ENCODE measurements around the gene DGKH.
A peak's percentile ranks its signal among the peaks of the same experiment; 100 is the strongest.

The DGKH gene

DNA sequence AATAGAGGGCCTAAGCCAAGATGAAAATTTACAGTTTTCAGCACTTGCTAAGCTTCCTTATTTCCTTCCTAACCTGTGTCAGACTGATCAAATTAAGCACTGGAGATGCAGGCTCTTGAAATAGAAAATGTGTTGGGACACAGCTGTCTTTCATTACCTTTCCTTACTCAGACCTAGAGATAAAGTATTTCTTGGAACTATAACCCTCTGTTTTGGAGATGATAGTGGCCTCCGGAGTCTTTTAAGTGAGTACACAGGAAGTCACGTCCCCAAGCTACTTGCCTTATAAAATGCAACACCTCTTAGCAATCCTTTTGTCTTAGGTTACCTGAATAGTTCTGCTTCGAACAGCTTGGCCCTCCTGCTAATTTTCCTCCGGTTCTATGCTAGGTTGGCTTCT, 211.1 kb downstream of the DGKH start:
- H3K27me3 ChIP-seq (ENCODE audit: control insufficient read depth, insufficient read depth, low read length), result no peaks in the 10 kb centered on the region
- H3K79me2 ChIP-seq, result no peaks in the 10 kb centered on the region
- no peaks in the 10 kb centered on the region for H3K36me3 ChIP-seq (ENCODE audit: control insufficient read depth, insufficient read depth, low read length)
- no peak overlapping the region for H3K4me2 ChIP-seq (ENCODE audit: low read length)
- TF ChIP-seq, protein P1, sequence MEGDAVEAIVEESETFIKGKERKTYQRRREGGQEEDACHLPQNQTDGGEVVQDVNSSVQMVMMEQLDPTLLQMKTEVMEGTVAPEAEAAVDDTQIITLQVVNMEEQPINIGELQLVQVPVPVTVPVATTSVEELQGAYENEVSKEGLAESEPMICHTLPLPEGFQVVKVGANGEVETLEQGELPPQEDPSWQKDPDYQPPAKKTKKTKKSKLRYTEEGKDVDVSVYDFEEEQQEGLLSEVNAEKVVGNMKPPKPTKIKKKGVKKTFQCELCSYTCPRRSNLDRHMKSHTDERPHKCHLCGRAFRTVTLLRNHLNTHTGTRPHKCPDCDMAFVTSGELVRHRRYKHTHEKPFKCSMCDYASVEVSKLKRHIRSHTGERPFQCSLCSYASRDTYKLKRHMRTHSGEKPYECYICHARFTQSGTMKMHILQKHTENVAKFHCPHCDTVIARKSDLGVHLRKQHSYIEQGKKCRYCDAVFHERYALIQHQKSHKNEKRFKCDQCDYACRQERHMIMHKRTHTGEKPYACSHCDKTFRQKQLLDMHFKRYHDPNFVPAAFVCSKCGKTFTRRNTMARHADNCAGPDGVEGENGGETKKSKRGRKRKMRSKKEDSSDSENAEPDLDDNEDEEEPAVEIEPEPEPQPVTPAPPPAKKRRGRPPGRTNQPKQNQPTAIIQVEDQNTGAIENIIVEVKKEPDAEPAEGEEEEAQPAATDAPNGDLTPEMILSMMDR (IDR thresholded peaks at IDR 0.05), result no peak
- H3K27ac ChIP-seq, result no peak overlapping the region
- no peak overlapping the region for H3K4me3 ChIP-seq (ENCODE audit: low read depth, low read length)
- no peak overlapping the region for H2AFZ ChIP-seq
- H3K4me1 ChIP-seq, result no peaks in the 10 kb centered on the region
- H3K9me3 ChIP-seq (ENCODE audit: control insufficient read depth, low read length), result no peaks in the 10 kb centered on the region
- H3K9ac ChIP-seq, result no peak overlapping the region

DNA sequence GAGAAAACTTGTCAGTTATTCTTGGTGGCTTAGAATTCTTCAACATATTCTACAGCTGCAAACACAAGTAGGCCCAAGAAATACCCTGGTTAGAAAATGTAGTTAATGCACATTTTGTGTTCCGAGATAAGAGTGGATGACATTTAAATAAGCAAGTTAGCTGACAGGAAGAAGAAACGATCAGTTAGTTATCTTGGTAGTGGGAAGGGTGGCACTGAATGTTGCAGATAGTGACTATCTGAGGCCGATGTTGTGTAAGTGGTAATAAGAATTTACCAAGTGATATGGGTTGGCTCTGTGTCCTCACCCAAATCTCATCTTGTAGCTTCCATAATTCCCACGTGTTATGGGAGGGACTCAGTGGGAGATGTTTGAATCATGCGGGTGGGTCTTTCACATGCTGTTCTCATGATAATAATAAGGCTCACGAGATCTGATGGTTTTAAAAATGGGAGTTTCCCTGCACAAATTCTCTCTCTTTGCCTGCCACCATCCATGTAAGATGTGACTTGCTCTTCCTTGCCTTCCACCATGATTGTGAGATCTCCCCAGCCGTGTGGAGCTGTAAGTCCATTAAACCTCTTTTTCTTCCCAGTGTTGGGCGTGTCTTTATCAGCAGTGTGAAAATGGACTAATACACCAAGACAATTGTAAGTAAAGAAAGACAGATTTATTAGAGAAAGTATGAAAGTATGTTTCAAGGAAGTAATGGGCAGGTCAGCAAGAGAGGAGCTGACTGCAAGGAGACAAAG, 212.6 kb downstream of the DGKH start:
- Histone ChIP-seq H2AFZ (no peak overlapping the region), H3K9me3 (ENCODE audit: control insufficient read depth, low read length) (no peaks in the 10 kb centered on the region), H3K4me1 (no peaks in the 10 kb centered on the region), H3K27me3 (ENCODE audit: control insufficient read depth, insufficient read depth, low read length) (no peaks in the 10 kb centered on the region), H3K36me3 (ENCODE audit: control insufficient read depth, insufficient read depth, low read length) (no peaks in the 10 kb centered on the region), H3K4me3 (ENCODE audit: low read depth, low read length) (no peak overlapping the region), H3K79me2 (no peaks in the 10 kb centered on the region), H3K27ac (no peak overlapping the region), H3K9ac (no peak overlapping the region), H3K4me2 (ENCODE audit: low read length) (no peak overlapping the region)
- TF ChIP-seq, protein P1 (IDR thresholded peaks at IDR 0.05), result no peak

DNA sequence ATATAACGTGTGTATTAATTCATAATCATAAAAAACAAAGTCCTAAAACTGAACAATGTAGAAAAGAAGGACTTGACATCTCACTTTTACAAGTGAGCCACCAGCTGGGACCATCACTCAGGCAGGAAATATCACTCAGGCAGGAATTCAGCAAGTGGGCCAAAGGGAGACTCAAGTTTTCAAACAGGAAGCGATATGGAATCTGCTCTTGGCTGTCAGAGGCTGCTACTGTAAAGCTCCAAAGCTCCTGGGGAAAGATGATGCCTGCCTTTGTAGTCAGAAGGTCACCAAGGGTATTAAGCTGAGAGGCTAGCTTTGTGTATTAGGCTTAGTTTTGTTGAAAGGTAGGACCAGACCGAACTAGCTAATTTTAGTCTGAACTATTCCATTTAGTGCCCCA, 218.0 kb downstream of the DGKH start:
- Histone ChIP-seq H3K4me3 (ENCODE audit: low read depth, low read length) (no peak overlapping the region), H2AFZ (no peak overlapping the region), H3K9me3 (ENCODE audit: control insufficient read depth, low read length) (no peaks in the 10 kb centered on the region), H3K79me2 (no peaks in the 10 kb centered on the region), H3K27me3 (ENCODE audit: control insufficient read depth, insufficient read depth, low read length) (no peaks in the 10 kb centered on the region), H3K4me1 (no peaks in the 10 kb centered on the region), H3K27ac (no peak overlapping the region), H3K4me2 (ENCODE audit: low read length) (no peak overlapping the region), H3K36me3 (ENCODE audit: control insufficient read depth, insufficient read depth, low read length) (no peaks in the 10 kb centered on the region), H3K9ac (no peak overlapping the region)
- TF ChIP-seq, protein P1 (IDR thresholded peaks at IDR 0.05), result no peak

DNA sequence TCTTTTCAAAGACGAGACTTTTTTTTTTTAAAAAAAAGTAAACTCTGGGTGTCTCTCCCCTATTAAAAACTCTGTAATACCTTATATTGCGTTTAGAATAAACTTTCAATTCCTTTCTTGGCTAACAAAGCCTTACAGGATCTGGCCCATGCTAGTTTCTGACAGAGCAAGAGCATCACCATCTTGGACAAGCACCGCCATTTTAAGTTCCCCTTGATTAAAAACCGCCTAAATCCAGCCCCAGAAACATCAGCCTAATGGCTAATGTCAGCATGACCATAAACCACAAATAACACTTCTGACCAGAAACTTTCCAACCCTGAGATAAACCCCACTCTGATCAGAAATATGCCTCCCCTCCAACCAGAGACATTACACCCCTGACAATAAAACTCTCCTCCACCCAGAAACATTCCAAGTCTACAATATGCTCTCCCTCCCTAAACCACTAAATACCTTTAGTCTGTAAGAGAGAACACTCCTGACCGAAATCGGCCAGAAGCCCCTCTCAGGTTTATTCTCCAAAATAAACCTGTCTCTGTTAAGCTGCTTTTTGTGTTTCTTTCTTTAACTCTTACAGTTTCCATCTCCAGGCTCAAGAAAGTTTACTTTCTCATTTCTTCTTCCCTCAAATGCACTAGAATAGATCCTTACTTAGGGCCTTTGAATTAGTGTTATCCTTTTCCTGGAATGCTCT, 221.9 kb downstream of the DGKH start:
- TF ChIP-seq, protein P1 (IDR thresholded peaks at IDR 0.05), result no peak
- H3K36me3 ChIP-seq (ENCODE audit: control insufficient read depth, insufficient read depth, low read length), result no peaks in the 10 kb centered on the region
- peak overlapping the region; percentile 97 for H2AFZ ChIP-seq
- H3K27ac ChIP-seq, result no peak overlapping the region
- no peaks in the 10 kb centered on the region for H3K9me3 ChIP-seq (ENCODE audit: control insufficient read depth, low read length)
- H3K4me1 ChIP-seq, result no peaks in the 10 kb centered on the region
- no peak overlapping the region for H3K9ac ChIP-seq
- H3K4me3 ChIP-seq (ENCODE audit: low read depth, low read length), result no peak overlapping the region
- no peaks in the 10 kb centered on the region for H3K79me2 ChIP-seq
- no peaks in the 10 kb centered on the region for H3K27me3 ChIP-seq (ENCODE audit: control insufficient read depth, insufficient read depth, low read length)
- no peak overlapping the region for H3K4me2 ChIP-seq (ENCODE audit: low read length)

All from parathyroid adenoma (tissue), 2 donors.